HCT116 (cell line): ENCODE measurements around the gene C4orf50. TPM values are rescaled to one million over a fixed set of nuclear protein-coding genes. Genes with fewer than 3 reads are reported as not detected.

Experiments used
- ATAC-seq: fragments of 200-7000 bp; cut with Tn5 transposase; 2 replicates; pipeline ENCODE4 v1.9.1; 2020; ENCODE audit warnings: mild to moderate bottlenecking, moderate library complexity
- BruUV-seq: library from RNA; stranded (reverse); fragments of 400-500 nt; replicated peaks from 2 replicates; lab custom pipeline; 2021; lab: Mats Ljungman, UMichigan
- CTCF ChIA-PET: fragments of 300-600 bp; sonication (Branson Sonifier 250); formaldehyde crosslinking; loops from one replicate; lab custom pipeline; 2021; ENCODE audit warnings: antibody characterized with exemption; lab: Charles Lee
- POLR2A ChIA-PET: fragments of 300-600, 350-600 bp; sonication (Branson Sonifier 250); formaldehyde crosslinking; loops from one replicate; lab custom pipeline; 2021; ENCODE audit warnings: antibody characterized with exemption; lab: Charles Lee
- RAD21 ChIA-PET, 2 experiments: fragments of 300-600 bp; sonication (Branson Sonifier 250); formaldehyde crosslinking; loops; one replicate each; lab custom pipeline; 2023; ENCODE audit warnings: low total read pairs in 2 of 2; ENCODE audit not compliant: uncharacterized antibody in 2 of 2, unreplicated experiment in 2 of 2, low non-redundant PET in 1 of 2; lab: Charles Lee
- DNase-seq: peaks from one replicate; pipeline ENCODE4 v3.0.0-alpha.2; 2010; ENCODE audit warnings: low read depth, low spot score
- H2AFZ ChIP-seq: fragments of 200-600 bp; shearing (Covaris generic), sonication (generic); 2 replicates; pipeline ENCODE4 v1.6.1; 2017; ENCODE audit warnings: low read depth, mixed run types, mixed read lengths, antibody characterized with exemption, low read length; ENCODE audit not compliant: poor library complexity, severe bottlenecking
- H3K27ac ChIP-seq: 2 replicates; pipeline ENCODE4 v1.5.1; 2012; ENCODE audit warnings: low read depth, low read length
- H3K27me3 ChIP-seq: fragments of 200-600 bp; sonication (generic); 2 replicates; pipeline ENCODE4 v1.6.1; 2016; ENCODE audit warnings: mixed run types, low read length, mixed read lengths; ENCODE audit not compliant: insufficient read depth
- H3K36me3 ChIP-seq, 2 experiments: fragments of 200-500 bp in 1 of 2; fragments of 200-600 bp in 1 of 2; sonication (Bioruptor generic) in 1 of 2; sonication (generic) in 1 of 2; 2 replicates each; pipeline versions ENCODE4 v1.5.1 to v1.6.1; 2014 to 2016; ENCODE audit warnings: low read length in 2 of 2, inconsistent platforms in 1 of 2, mixed read lengths in 1 of 2, mixed run types in 1 of 2; ENCODE audit not compliant: insufficient read depth in 2 of 2, control insufficient read depth in 1 of 2
- H3K4me1 ChIP-seq, 2 experiments: fragments of 200-600 bp in 1 of 2; sonication (generic) in 1 of 2; 2 replicates each; pipeline versions ENCODE4 v1.5.1 to v1.6.1; 2012 to 2017; ENCODE audit warnings: low read length in 2 of 2, inconsistent platforms in 1 of 2, mild to moderate bottlenecking in 1 of 2, mixed read lengths in 1 of 2, mixed run types in 1 of 2, moderate library complexity in 1 of 2; ENCODE audit not compliant: insufficient read depth in 2 of 2, control insufficient read depth in 1 of 2
- H3K4me2 ChIP-seq: fragments of 200-600 bp; sonication (generic); 2 replicates; pipeline ENCODE4 v1.6.1; 2017; ENCODE audit warnings: mixed run types, low read length, mixed read lengths
- H3K4me3 ChIP-seq, 2 experiments: fragments of 200-600 bp in 1 of 2; sonication (generic) in 1 of 2; replicated peaks in 1 of 2; 2 replicates each; pipeline ENCODE4 v1.5.1; 2011 to 2016; ENCODE audit warnings: low read length in 2 of 2, control low read depth in 1 of 2, low read depth in 1 of 2, mild to moderate bottlenecking in 1 of 2, mixed read lengths in 1 of 2, mixed run types in 1 of 2
- H3K79me2 ChIP-seq: fragments of 200-600 bp; sonication (generic); 2 replicates; pipeline ENCODE4 v1.6.1; 2017; ENCODE audit warnings: mild to moderate bottlenecking, mixed run types, low read length, moderate library complexity, mixed read lengths; ENCODE audit not compliant: insufficient read depth
- H3K9ac ChIP-seq: fragments of 200-600 bp; sonication (generic); 2 replicates; pipeline ENCODE4 v1.6.1; 2016; ENCODE audit warnings: low read length, mixed read lengths
- H3K9me2 ChIP-seq: fragments of 200-600 bp; sonication (generic), shearing (Covaris generic); 2 replicates; pipeline ENCODE4 v1.6.1; 2017; ENCODE audit warnings: mixed run types, mild to moderate bottlenecking, moderate library complexity; ENCODE audit not compliant: insufficient read depth
- H3K9me3 ChIP-seq, 2 experiments: fragments of 200-500 bp in 1 of 2; fragments of 200-600 bp in 1 of 2; sonication (Bioruptor generic) in 1 of 2; sonication (generic) in 1 of 2; 2 replicates each; pipeline ENCODE4 v1.6.1; 2014 to 2017; ENCODE audit warnings: low read length in 2 of 2, mixed read lengths in 2 of 2, inconsistent platforms in 1 of 2, low read depth in 1 of 2, mild to moderate bottlenecking in 1 of 2, mixed run types in 1 of 2, moderate library complexity in 1 of 2; ENCODE audit not compliant: control insufficient read depth in 1 of 2, insufficient read depth in 1 of 2
- H4K20me1 ChIP-seq: fragments of 200-600 bp; sonication (generic), shearing (Covaris generic); 2 replicates; pipeline ENCODE4 v1.6.1; 2017; ENCODE audit warnings: mixed run types, mild to moderate bottlenecking, moderate library complexity; ENCODE audit not compliant: insufficient read depth
- CBX3 ChIP-seq: IDR thresholded peaks from 2 replicates; pipeline ENCODE4 v1.6.1; 2012; ENCODE audit warnings: low read depth
- CEBPB ChIP-seq: IDR thresholded peaks from 2 replicates; pipeline ENCODE4 v1.6.1; 2012; ENCODE audit warnings: low read depth
- EGR1 ChIP-seq: IDR thresholded peaks from 2 replicates; pipeline ENCODE4 v1.6.1; 2012; ENCODE audit warnings: low read depth
- EZH2 ChIP-seq: fragments of 200-600 bp; sonication (generic); IDR thresholded peaks from 2 replicates; pipeline ENCODE4 v1.6.1; 2017; ENCODE audit warnings: antibody characterized with exemption, mixed run types
- EZH2phosphoT487 ChIP-seq: fragments of 200-600 bp; IDR thresholded peaks from 2 replicates; pipeline ENCODE4 v1.6.1; 2018; ENCODE audit warnings: antibody characterized with exemption, borderline replicate concordance
- FOSL1 ChIP-seq: IDR thresholded peaks from 2 replicates; pipeline ENCODE4 v1.6.1; 2012; ENCODE audit warnings: low read depth
- JUND ChIP-seq: IDR thresholded peaks from 2 replicates; pipeline ENCODE4 v1.6.1; 2012
- POLR2A ChIP-seq: IDR thresholded peaks from 2 replicates; pipeline ENCODE4 v1.7.0; 2011; ENCODE audit warnings: borderline replicate concordance; ENCODE audit not compliant: insufficient read depth, insufficient read length; ENCODE audit errors: extremely low read depth
- POLR2AphosphoS5 ChIP-seq: IDR thresholded peaks from 2 replicates; pipeline ENCODE4 v1.6.1; 2011; ENCODE audit warnings: mild to moderate bottlenecking, low read depth, low read length, moderate library complexity
- RAD21 ChIP-seq: IDR thresholded peaks from 2 replicates; pipeline ENCODE4 v1.6.1; 2012; ENCODE audit warnings: low read depth, mild to moderate bottlenecking
- SIN3A ChIP-seq: IDR thresholded peaks from 2 replicates; pipeline ENCODE4 v1.6.1; 2012; ENCODE audit warnings: low read depth
- SP1 ChIP-seq: IDR thresholded peaks from 2 replicates; pipeline ENCODE4 v1.6.1; 2012; ENCODE audit warnings: low read depth
- SRF ChIP-seq: IDR thresholded peaks from 2 replicates; pipeline ENCODE4 v1.6.1; 2012; ENCODE audit warnings: low read depth
- TCF7L2 ChIP-seq: IDR thresholded peaks from 2 replicates; pipeline ENCODE4 v1.7.0; 2011; ENCODE audit warnings: borderline replicate concordance, inconsistent platforms; ENCODE audit not compliant: insufficient read depth, insufficient read length; ENCODE audit errors: extremely low read depth
- YY1 ChIP-seq: IDR thresholded peaks from 2 replicates; pipeline ENCODE4 v1.6.1; 2011; ENCODE audit warnings: low read length, low read depth, moderate library complexity, mild to moderate bottlenecking; ENCODE audit not compliant: insufficient replicate concordance; ENCODE audit errors: extremely low read depth
- intact Hi-C: fragments of 100-400 bp; cut with micrococcal nuclease; formaldehyde crosslinking; loops from 2 replicates; pipeline ENCODE4 v1.10.0; 2022
- total RNA-seq: library from RNA; stranded (reverse); gene quantifications from one replicate; pipeline ENCODE4 v1.2.1, GENCODE V29; 2021; ENCODE audit not compliant: unreplicated experiment
- TF ChIP-seq, protein P1 (sequence below), 3 experiments: fragments of 200-600 bp in 1 of 3; sonication (generic) in 1 of 3; IDR thresholded peaks in 2 of 3; conservative IDR thresholded peaks in 1 of 3; 2 replicates each; pipeline ENCODE4 v1.5.1; 2012 to 2017; ENCODE audit warnings: low read depth in 2 of 3, low read length in 2 of 3, antibody characterized with exemption in 1 of 3, borderline replicate concordance in 1 of 3, control low read depth in 1 of 3, mild to moderate bottlenecking in 1 of 3, mixed read lengths in 1 of 3, mixed run types in 1 of 3, moderate library complexity in 1 of 3; ENCODE audit not compliant: insufficient read depth in 1 of 3
- TF ChIP-seq, protein P2 (sequence below): IDR thresholded peaks from 2 replicates; pipeline ENCODE4 v1.6.1; 2012
- TF ChIP-seq, protein P3 (sequence below): IDR thresholded peaks from 2 replicates; pipeline ENCODE4 v1.6.1; 2011; ENCODE audit warnings: mild to moderate bottlenecking, low read length, moderate library complexity; ENCODE audit not compliant: insufficient replicate concordance; ENCODE audit errors: extremely low read depth
- TF ChIP-seq, protein P4 (sequence below): IDR thresholded peaks from 2 replicates; pipeline ENCODE4 v1.6.1; 2012

Gene C4orf50
- total RNA-seq, 1 experiment from 2014 or later: not detected

DNA sequence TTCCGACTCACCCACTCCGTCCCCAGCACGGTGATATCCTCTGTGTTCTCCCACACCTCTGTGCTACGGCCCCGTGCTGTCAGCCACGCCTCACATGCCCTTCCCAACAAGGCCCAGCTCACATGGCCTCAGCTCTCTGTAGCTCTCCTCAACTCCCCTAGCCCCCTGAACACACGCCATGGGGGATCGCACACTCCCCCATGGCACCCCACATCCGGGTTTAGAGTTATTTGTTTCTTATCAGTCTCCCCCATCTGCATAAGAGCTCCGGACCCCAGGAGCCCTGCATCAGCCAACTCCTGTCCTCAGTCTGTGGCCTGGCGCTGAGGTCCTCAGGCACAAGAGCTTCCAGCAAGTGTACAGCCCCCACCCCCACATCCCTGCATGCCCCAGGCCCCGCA lies 7.0 kb downstream of the C4orf50 start:
- ATAC-seq (no peak), DNase-seq (no peak)
- no peaks in the 10 kb centered on the region for H3K79me2 ChIP-seq
- H3K9me2 ChIP-seq: no peaks in the 10 kb centered on the region
- intact Hi-C loops: no loop called here
- H3K4me1 ChIP-seq: no peaks in the 10 kb centered on the region
- POLR2A ChIA-PET: no interaction called here
- no peak overlapping the region for H3K9ac ChIP-seq
- no peaks in the 10 kb centered on the region for H3K9me3 ChIP-seq
- no peak overlapping the region for H3K4me3 ChIP-seq
- no peaks in the 10 kb centered on the region for H3K36me3 ChIP-seq
- RAD21 ChIA-PET: no interaction called here
- TF ChIP-seq FOSL1 (no peak), POLR2AphosphoS5 (no peak), RAD21 (no peak), EGR1 (no peak), CBX3 (no peak), SIN3A (no peak), POLR2A (no peak), TCF7L2 (no peak), SRF (no peak), SP1 (no peak), YY1 (no peak), JUND (no peak), EZH2phosphoT487 (no peak), EZH2 (no peak), CEBPB (no peak)
- TF ChIP-seq, protein P1, sequence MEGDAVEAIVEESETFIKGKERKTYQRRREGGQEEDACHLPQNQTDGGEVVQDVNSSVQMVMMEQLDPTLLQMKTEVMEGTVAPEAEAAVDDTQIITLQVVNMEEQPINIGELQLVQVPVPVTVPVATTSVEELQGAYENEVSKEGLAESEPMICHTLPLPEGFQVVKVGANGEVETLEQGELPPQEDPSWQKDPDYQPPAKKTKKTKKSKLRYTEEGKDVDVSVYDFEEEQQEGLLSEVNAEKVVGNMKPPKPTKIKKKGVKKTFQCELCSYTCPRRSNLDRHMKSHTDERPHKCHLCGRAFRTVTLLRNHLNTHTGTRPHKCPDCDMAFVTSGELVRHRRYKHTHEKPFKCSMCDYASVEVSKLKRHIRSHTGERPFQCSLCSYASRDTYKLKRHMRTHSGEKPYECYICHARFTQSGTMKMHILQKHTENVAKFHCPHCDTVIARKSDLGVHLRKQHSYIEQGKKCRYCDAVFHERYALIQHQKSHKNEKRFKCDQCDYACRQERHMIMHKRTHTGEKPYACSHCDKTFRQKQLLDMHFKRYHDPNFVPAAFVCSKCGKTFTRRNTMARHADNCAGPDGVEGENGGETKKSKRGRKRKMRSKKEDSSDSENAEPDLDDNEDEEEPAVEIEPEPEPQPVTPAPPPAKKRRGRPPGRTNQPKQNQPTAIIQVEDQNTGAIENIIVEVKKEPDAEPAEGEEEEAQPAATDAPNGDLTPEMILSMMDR (IDR thresholded peaks at IDR 0.05 in 2 of 3, conservative IDR thresholded peaks at IDR 0.05 in 1 of 3; ENCODE audit: borderline replicate concordance in 1 of 3, insufficient read depth in 1 of 3, low read depth in 2 of 3, low read length in 2 of 3): no peak
- TF ChIP-seq, protein P2, sequence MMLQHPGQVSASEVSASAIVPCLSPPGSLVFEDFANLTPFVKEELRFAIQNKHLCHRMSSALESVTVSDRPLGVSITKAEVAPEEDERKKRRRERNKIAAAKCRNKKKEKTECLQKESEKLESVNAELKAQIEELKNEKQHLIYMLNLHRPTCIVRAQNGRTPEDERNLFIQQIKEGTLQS: no peak
- TF ChIP-seq, protein P3, sequence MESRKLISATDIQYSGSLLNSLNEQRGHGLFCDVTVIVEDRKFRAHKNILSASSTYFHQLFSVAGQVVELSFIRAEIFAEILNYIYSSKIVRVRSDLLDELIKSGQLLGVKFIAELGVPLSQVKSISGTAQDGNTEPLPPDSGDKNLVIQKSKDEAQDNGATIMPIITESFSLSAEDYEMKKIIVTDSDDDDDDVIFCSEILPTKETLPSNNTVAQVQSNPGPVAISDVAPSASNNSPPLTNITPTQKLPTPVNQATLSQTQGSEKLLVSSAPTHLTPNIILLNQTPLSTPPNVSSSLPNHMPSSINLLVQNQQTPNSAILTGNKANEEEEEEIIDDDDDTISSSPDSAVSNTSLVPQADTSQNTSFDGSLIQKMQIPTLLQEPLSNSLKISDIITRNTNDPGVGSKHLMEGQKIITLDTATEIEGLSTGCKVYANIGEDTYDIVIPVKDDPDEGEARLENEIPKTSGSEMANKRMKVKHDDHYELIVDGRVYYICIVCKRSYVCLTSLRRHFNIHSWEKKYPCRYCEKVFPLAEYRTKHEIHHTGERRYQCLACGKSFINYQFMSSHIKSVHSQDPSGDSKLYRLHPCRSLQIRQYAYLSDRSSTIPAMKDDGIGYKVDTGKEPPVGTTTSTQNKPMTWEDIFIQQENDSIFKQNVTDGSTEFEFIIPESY: no peak
- TF ChIP-seq, protein P4, sequence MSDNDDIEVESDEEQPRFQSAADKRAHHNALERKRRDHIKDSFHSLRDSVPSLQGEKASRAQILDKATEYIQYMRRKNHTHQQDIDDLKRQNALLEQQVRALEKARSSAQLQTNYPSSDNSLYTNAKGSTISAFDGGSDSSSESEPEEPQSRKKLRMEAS: no peak
- no peak overlapping the region for H2AFZ ChIP-seq
- BruUV-seq: no TSS peak
- H4K20me1 ChIP-seq: no peaks in the 10 kb centered on the region
- no peak overlapping the region for H3K27ac ChIP-seq
- 0 out of 2 replicates have a peak, but pooled peaks cover 5% of the 10 kb centered on the region for H3K27me3 ChIP-seq
- CTCF ChIA-PET: interaction anchor here (0.7 to 2.4 kb wide), 4 partner anchors 9 to 323 kb away, joined by 3 to 12 read pairs (median 4); no protein-coding TSS in a partner anchor
- no peak overlapping the region for H3K4me2 ChIP-seq
